NCI-H2171 treated with DMSO at 0.1 percent for 48 hours (cell line): ENCODE results near the gene NDUFS4.
"Not testable (repeated sequence)": the region's sequence is repeated elsewhere in the genome, so short reads cannot be mapped to it uniquely, and the experiment has no call there.

Source experiments
- DNase-seq: peaks from one replicate; lab custom pipeline; 2025; lab: John Stamatoyannopoulos, UW

NDUFS4 gene

DNA sequence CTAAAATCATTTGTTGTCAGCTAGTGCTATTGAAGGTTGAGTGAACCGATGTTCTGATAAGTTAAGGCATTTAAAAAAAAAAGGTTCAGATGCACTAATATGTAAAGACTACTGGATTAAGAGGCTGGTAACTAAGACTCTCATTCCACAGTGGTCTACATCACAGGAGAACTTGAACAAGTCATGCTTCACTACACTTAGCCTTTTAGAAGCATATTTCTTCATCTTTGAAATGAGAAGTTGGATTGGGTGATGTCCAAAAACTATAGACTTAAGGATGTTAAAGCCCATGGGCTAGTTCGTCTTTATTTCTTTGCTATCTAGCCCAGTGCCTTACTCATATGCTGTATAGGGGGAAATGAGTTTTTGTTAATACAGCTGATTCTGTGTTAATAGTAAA lies 107.2 kb downstream of the NDUFS4 start:
- DNase-seq, result no peak

DNA sequence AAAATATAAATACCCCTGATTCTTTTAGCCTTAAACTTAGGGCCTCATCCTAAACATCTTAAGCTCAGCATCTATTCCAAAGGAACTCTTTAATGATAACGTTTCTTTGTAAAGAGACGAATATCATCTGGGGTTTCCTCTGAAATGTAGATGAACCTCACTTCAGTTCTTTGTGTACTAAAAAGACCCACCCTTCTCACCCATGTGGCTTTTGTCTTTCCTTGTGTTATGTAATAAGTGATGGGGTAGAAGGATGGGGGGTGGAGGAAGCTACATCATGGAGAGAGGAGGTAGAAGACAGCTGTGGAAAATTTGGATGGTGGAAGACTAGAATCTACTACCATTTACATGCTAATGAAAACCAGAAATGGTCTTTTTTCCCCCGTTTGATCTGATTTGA lies 111.0 kb downstream of the NDUFS4 start:
- DNase-seq, result no peak

DNA sequence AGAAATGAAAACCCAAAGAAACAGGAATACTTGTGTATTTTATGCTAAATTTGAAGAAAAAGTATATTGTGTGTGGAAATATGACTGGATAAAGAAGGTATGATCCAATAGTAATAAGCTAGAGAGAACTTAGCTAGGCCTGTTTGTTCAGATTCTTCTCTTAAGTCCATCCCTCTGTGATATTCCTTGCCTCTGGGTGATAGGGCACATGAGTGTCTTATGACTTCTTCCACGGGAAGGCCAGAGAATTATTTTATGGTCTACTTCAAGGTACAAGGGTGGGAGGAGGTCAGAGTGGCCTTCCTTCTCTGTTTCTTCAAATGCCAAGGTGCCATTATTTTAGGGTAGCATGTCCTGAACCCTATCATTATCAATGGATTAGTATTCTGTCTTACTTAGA lies 113.7 kb downstream of the NDUFS4 start:
- DNase-seq, result no peak

DNA sequence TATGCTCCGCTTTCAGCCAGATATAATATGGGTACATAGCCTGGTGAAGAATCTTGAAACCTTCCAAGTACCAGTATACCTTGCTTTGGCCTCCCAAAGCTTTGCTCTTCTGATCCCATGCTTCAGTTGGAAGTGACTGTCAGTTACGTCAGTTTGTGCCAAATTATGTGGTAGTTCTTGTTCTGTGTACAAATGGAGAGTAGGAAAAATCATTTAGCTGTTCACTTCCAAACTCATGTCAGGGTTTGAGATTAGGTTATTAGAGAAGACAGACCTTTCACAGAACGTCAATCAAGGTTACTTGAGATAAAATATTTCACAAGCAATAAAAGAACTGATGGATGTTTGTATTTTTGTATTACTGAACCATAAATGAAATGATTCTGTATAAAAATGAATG lies 117.2 kb downstream of the NDUFS4 start:
- DNase-seq, result no peak

DNA sequence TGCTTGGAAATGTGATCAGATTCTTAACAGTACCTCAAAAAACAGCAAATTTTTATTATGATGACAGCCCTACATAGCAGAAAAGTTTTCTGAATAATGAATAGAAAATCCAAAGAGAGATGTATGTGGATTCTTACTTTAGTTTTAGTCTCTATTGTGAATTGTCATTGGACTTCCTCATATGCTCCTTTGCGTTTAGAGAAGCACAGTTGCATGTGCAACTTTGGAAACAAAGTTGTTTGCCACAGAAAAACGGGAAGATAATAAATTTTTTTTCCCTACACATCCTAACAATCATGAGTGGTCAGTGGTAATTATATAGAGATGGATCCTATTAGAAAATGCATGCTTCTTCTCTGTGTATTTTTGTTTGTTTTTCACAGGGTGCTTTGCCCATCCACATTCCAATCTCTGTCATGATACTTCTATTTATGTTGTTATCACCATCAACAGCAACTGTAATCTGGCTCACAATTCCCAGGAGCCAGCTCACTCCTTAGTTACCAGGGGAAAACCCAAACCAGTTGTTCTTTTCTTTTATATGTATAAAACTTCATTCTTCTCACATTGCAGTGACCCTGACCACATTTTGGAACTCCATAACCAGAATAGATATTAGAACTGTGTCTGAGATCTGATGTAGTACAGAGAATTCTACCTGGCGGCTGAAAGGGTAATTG lies 118.7 kb downstream of the NDUFS4 start:
- no peak for DNase-seq

DNA sequence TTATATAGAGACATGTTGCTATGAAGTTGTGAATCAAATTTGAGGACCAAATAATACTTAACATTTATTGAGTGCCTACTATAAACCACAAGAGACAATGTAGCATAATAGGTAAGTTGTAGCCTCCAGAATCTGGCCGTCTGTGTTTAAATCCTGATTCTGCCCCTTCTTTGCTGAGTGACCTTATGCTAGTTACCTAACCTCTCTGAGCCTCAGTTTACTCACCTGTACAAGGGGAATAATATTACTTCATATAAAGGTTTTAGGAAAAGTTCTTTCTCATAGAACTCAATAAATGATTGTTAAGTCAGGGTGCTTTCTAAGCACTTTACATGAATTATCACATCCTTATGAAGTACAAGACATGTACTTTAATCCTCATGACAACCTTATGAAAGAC lies 120.6 kb downstream of the NDUFS4 start:
- no peak for DNase-seq

DNA sequence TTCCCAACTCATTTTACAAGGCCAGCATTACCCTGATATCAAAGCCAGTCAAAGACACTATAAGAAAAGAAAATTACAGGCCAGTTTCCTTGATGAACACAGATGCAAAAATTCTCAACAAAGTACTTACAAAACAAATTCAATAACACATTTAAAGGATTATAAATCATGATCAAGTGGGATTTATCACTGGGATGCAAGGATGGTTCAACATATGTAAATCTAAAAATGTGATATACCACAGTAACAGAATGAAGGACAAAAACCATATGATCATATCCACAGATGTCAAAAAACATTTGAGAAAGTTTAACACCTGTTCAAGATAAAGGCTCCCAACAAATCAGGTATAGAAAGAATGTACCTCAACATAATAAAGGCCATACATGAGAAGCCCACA lies 130.6 kb downstream of the NDUFS4 start:
- DNase-seq, result no peak

DNA sequence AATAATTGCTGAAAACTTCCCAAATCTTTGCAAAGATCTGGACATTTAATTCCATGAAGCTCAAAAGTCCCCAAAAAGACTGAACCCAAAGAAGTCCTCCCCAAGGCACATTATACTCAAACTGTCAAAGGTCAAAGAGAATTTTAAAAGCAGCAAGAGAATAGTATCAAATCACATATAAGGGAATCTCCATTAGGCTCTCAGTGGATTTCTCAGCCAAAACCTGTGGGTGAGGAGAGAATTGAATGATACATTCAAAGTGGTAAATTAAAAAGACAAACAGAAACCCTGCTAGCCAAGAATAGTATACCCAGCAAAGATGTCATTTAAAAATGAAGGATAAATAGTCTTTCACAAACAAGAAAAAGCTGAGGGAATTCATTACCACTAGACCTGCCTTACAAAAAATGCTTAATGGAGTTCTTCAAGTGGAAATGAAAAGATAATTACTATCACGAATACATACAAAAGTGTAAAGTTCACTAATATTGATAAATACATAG lies 134.1 kb downstream of the NDUFS4 start:
- DNase-seq, result no peak

DNA sequence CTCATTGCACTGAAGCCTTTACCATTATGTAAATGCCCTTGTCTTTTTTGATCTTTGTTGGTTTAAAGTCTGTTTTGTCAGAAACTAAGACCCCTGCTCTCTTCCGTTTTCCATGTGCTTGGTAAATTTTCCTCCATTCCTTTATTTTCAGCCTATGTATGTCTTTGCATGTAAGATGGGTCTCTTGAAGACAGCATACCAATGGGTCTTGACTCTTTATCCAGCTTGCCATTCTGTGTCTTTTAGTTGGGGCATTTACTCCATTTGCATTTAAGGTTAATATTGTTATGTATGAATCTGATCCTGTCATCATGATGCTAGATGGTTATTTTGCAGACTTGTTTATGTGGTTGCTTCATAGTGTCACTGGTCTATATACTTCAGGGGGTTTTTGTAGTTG lies 150.0 kb downstream of the NDUFS4 start:
- not testable (repeated sequence) for DNase-seq

DNA sequence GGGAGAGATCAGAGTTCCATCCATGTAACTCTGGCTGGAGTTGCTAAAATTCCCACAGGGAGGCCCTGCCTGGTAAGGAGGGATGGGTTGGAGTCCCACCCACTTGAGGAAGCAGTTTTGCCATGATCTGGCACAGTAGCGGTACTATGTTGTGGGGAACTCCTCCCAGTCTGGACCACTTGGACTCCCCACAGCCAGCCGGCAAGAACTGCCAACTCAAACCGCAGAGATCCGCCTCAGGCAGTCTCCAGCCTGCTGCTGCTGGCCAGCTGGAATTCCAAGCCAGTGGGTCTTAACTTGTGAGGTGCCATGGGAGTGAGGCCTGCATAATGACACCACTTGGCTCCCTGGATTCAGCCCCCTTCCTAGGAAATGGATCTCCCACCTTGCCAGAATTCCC lies 151.9 kb downstream of the NDUFS4 start:
- DNase-seq, result no peak

DNA sequence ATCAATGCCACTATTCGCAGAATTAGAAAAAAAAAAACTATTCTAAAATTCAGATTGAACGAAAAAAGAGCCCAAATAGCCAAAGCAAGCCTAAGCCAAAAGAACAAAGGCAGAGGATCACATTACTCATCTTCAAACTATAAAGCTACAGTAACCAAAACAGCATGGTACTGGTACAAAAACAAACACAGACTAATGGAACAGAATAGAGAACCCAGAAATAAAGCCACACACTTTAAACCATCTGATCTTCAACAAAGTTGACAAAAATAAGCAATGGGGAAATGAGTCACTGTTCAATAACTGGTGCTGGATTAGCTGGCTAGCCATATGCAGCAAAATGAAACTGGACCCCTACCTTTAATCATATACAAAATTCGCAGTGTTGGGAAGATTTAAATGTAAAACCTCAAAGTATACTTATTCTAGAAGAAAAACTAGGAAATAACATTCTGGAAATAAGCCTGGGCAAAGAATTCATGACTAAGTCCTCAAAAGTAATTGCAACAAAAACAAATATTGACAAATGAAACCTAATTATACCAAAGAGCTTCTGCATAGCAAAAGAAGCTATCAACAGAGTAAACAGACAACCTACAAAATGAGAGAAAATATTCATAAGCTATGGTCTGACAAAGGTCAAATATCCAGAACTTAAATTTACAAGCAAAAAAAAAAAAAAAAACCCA lies 153.7 kb downstream of the NDUFS4 start:
- no peak for DNase-seq

DNA sequence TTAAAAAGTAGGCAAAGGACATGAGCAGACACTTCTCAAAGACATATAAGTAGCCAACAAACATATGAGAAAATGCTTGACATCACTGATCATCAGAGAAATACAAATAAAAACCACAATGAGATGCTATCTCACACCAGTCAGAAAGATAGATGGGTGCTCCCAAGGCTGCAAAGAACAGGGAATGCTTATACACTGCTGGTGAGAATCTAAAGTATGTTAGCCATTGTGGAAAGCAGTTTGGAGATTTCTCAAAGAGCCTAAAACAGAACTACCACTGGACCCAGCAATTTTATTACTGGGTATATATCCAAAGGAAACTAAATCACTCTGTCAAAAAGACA lies 154.2 kb downstream of the NDUFS4 start:
- DNase-seq, result no peak

DNA sequence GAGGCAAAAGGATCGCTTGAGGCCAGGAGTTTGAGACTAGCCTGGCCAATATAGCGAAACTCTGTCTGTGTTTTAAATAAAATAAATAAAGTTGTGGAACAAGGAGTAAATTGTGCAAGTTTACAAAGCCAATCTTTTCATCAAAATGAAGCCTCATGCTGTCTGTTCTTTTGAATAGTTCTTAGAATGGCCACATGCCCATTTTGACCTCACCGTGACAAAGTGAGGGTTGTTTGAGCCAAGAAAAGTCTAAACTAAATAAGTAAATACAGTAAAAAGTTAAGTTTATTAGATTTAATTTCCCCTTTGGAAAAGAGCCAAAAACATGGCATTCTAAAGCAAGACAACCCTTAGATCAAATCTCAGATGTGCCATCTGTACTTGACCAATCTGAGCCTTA lies 165.7 kb downstream of the NDUFS4 start:
- DNase-seq, result no peak

DNA sequence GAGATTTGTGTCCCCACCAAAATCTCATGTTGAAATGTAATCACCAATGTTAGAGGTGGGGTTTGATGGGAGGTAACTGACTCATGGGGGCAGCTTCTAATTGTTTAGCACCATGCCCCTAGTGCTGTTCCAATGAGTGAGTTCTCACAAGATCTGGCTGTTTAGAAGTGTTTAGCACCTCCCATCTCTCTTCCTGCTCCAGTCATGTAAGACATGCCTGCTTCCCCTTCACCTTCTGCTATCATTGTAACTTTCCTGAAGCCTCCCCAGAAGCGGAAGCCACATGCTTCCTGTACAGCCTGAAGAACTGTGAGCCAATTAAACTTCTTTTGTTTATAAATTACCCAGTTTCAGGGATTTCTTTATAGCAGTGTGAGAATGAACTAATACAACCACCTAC lies 170.5 kb downstream of the NDUFS4 start:
- peak; percentile 3 for DNase-seq
